H9 (cell line): ENCODE results near the gene NEK6. TPM values are rescaled to one million over a fixed set of nuclear protein-coding genes. Genes with fewer than 3 reads are reported as not detected.

Source experiments
- DNase-seq: peaks from one replicate; pipeline ENCODE4 v3.0.0-alpha.2; 2017
- H2AFZ ChIP-seq: one replicate; pipeline ENCODE4 v1.6.1; 2013; ENCODE audit warnings: mild to moderate bottlenecking, low read length, control low read depth, moderate library complexity
- H2AK5ac ChIP-seq: 2 replicates; pipeline ENCODE4 v1.6.1; 2013; ENCODE audit warnings: low read length, control low read depth, mixed read lengths; ENCODE audit not compliant: insufficient read length
- H2BK120ac ChIP-seq: one replicate; pipeline ENCODE4 v1.6.1; 2013; ENCODE audit warnings: low read depth, mild to moderate bottlenecking, low read length, control low read depth, inconsistent platforms; ENCODE audit not compliant: poor library complexity, severe bottlenecking
- H2BK12ac ChIP-seq: 2 replicates; pipeline ENCODE4 v1.6.1; 2013; ENCODE audit warnings: low read length, control low read depth, mixed read lengths, low read depth; ENCODE audit not compliant: insufficient read length
- H2BK15ac ChIP-seq: 2 replicates; pipeline ENCODE4 v1.6.1; 2013; ENCODE audit warnings: low read depth, low read length, control low read depth
- H2BK20ac ChIP-seq: one replicate; pipeline ENCODE4 v1.6.1; 2013; ENCODE audit warnings: low read depth, mild to moderate bottlenecking, low read length, control low read depth, inconsistent platforms; ENCODE audit not compliant: poor library complexity, severe bottlenecking
- H2BK5ac ChIP-seq: 2 replicates; pipeline ENCODE4 v1.6.1; 2013; ENCODE audit warnings: low read length, control low read depth, mixed read lengths; ENCODE audit not compliant: insufficient read length
- H3K14ac ChIP-seq: 2 replicates; pipeline ENCODE4 v1.6.1; 2013; ENCODE audit warnings: low read length, control low read depth; ENCODE audit not compliant: insufficient read depth
- H3K18ac ChIP-seq: 2 replicates; pipeline ENCODE4 v1.6.1; 2013; ENCODE audit warnings: low read depth, mild to moderate bottlenecking, mixed read lengths, low read length, control low read depth; ENCODE audit not compliant: insufficient read length
- H3K23ac ChIP-seq: 2 replicates; pipeline ENCODE4 v1.6.1; 2013; ENCODE audit warnings: low read length, control low read depth, mixed read lengths, low read depth; ENCODE audit not compliant: insufficient read length
- H3K23me2 ChIP-seq: 2 replicates; pipeline ENCODE4 v1.6.1; 2013; ENCODE audit warnings: low read depth, mild to moderate bottlenecking, mixed read lengths, low read length, control low read depth; ENCODE audit not compliant: insufficient read length, poor library complexity, severe bottlenecking
- H3K27ac ChIP-seq: 2 replicates; pipeline ENCODE4 v1.5.1; 2013; ENCODE audit warnings: low read length, control low read depth, mixed read lengths, low read depth; ENCODE audit not compliant: insufficient read length
- H3K27me3 ChIP-seq: 2 replicates; pipeline ENCODE4 v1.6.1; 2013; ENCODE audit warnings: low read length, control low read depth, inconsistent platforms; ENCODE audit not compliant: insufficient read depth
- H3K4ac ChIP-seq: 2 replicates; pipeline ENCODE4 v1.6.1; 2013; ENCODE audit warnings: low read depth, mild to moderate bottlenecking, control low read depth, inconsistent platforms, low read length, moderate library complexity
- H3K4me1 ChIP-seq: 2 replicates; pipeline ENCODE4 v1.6.1; 2013; ENCODE audit warnings: low read length, control low read depth, inconsistent platforms; ENCODE audit not compliant: insufficient read depth
- H3K4me2 ChIP-seq: 2 replicates; pipeline ENCODE4 v1.6.1; 2013; ENCODE audit warnings: low read length, control low read depth, mixed read lengths; ENCODE audit not compliant: insufficient read length, insufficient read depth
- H3K56ac ChIP-seq: 2 replicates; pipeline ENCODE4 v1.6.1; 2013; ENCODE audit warnings: low read depth, mild to moderate bottlenecking, mixed read lengths, low read length, control low read depth; ENCODE audit not compliant: insufficient read length
- H3K79me1 ChIP-seq: 2 replicates; pipeline ENCODE4 v1.6.1; 2013; ENCODE audit warnings: low read depth, mild to moderate bottlenecking, moderate library complexity, low read length, control low read depth, inconsistent platforms; ENCODE audit not compliant: insufficient read depth, poor library complexity, severe bottlenecking
- H3K79me2 ChIP-seq: 2 replicates; pipeline ENCODE4 v1.6.1; 2013; ENCODE audit warnings: low read length, control low read depth, inconsistent platforms; ENCODE audit not compliant: insufficient read depth
- H3K9ac ChIP-seq: 2 replicates; pipeline ENCODE4 v1.6.1; 2013; ENCODE audit warnings: low read length, control low read depth, mixed read lengths; ENCODE audit not compliant: insufficient read length; ENCODE audit errors: extremely low read depth
- H3K9me3 ChIP-seq: one replicate; pipeline ENCODE4 v1.6.1; 2013; ENCODE audit warnings: low read depth, low read length, inconsistent platforms; ENCODE audit not compliant: control insufficient read depth
- H3T11ph ChIP-seq: one replicate; pipeline ENCODE4 v1.6.1; 2013; ENCODE audit warnings: mild to moderate bottlenecking, low read length, control low read depth, inconsistent platforms
- H4K20me1 ChIP-seq: one replicate; pipeline ENCODE4 v1.6.1; 2013; ENCODE audit not compliant: control insufficient read depth, insufficient read length, insufficient read depth
- H4K5ac ChIP-seq: 2 replicates; pipeline ENCODE4 v1.6.1; 2013; ENCODE audit warnings: low read depth, mild to moderate bottlenecking, mixed read lengths, low read length, control low read depth; ENCODE audit not compliant: insufficient read length
- H4K8ac ChIP-seq: replicated peaks from 2 replicates; pipeline ENCODE4 v1.6.1; 2013; ENCODE audit warnings: low read length, control low read depth, mixed read lengths, low read depth; ENCODE audit not compliant: insufficient read length
- H4K91ac ChIP-seq: 2 replicates; pipeline ENCODE4 v1.6.1; 2013; ENCODE audit warnings: low read depth, mild to moderate bottlenecking, moderate library complexity, mixed read lengths, low read length, control low read depth; ENCODE audit not compliant: insufficient read length
- H3K27ac Mint-ChIP-seq, 3 experiments: 2 replicates in 2 of 3; 3 replicates in 1 of 3; pipeline ENCODE4 v1.8.0; 2020 to 2021; ENCODE audit warnings: mixed read lengths in 3 of 3, mild to moderate bottlenecking in 1 of 3, moderate library complexity in 1 of 3
- H3K27me3 Mint-ChIP-seq: 2 replicates; pipeline ENCODE4 v1.8.0; 2021; ENCODE audit warnings: low read depth, mild to moderate bottlenecking, moderate library complexity, mixed read lengths
- H3K36me3 Mint-ChIP-seq, 3 experiments: 2 replicates in 2 of 3; 3 replicates in 1 of 3; pipeline ENCODE4 v1.8.0; 2020 to 2021; ENCODE audit warnings: low read depth in 3 of 3, mixed read lengths in 3 of 3; ENCODE audit not compliant: insufficient read depth in 1 of 3
- H3K4me1 Mint-ChIP-seq, 2 experiments: 2 replicates each; pipeline ENCODE4 v1.8.0; 2020; ENCODE audit warnings: mixed read lengths in 2 of 2
- H3K4me3 Mint-ChIP-seq, 2 experiments: 2 replicates in 1 of 2; 3 replicates in 1 of 2; pipeline ENCODE4 v1.8.0; 2020 to 2021; ENCODE audit warnings: mild to moderate bottlenecking in 2 of 2, mixed read lengths in 2 of 2, moderate library complexity in 1 of 2
- H3K9me3 Mint-ChIP-seq, 2 experiments: 2 replicates in 1 of 2; 3 replicates in 1 of 2; pipeline ENCODE4 v1.8.0; 2020; ENCODE audit warnings: mild to moderate bottlenecking in 2 of 2, mixed read lengths in 2 of 2, moderate library complexity in 1 of 2
- WGBS: extraction: QIAGEN DNeasy Blood & Tissue Kit; methylation state at CpG from one replicate; pipeline ENCODE4 v1.1.7; 2013; ENCODE audit warnings: missing lambda C conversion rate, low lambda C conversion rate, mixed read lengths; ENCODE audit not compliant: insufficient read length; ENCODE audit errors: extremely low coverage; 5-methylcytosine and 5-hydroxymethylcytosine counted together
- total RNA-seq: library from RNA; stranded (reverse); gene quantifications from 2 replicates; pipeline ENCODE4 v1.2.1, GENCODE V29; 2021
- TF ChIP-seq, protein P1 (sequence below): fragments of 200-600 bp; sonication (generic); conservative IDR thresholded peaks from 3 replicates; pipeline ENCODE4 v1.8.0; 2021; ENCODE audit warnings: antibody characterized with exemption, mild to moderate bottlenecking

Gene NEK6
- total RNA-seq, 1 experiment from 2014 or later, result 14.3 TPM

- no peak overlapping the region for H3K27ac Mint-ChIP-seq
Observed at GRCh38 chr9:124281931-124282371, 24.2 kb downstream of the NEK6 start.

More at GRCh38 chr9:124281931-124282371, 24.2 kb downstream of the NEK6 start:
- Histone ChIP-seq H4K20me1 (no peaks in the 10 kb centered on the region), H3K4me1 (no peaks in the 10 kb centered on the region), H2BK12ac (no peak overlapping the region), H3T11ph (no peak overlapping the region), H3K56ac (no peak overlapping the region), H2BK120ac (no peak overlapping the region), H3K79me2 (no peaks in the 10 kb centered on the region; the same call in 1 of the 2 replicates), H4K8ac (no peak overlapping the region), H2AFZ (no peak overlapping the region), H3K27me3 (no peaks in the 10 kb centered on the region), H4K91ac (no peak overlapping the region), H3K14ac (no peak overlapping the region), H3K9me3 (no peaks in the 10 kb centered on the region), H3K18ac (no peak overlapping the region), H3K23me2 (peaks cover 2% of the 10 kb centered on the region), H3K4me2 (no peak overlapping the region), H3K9ac (no peak overlapping the region), H3K23ac (no peak overlapping the region), H3K79me1 (no peaks in the 10 kb centered on the region), H2AK5ac (no peak overlapping the region), H3K4ac (no peak overlapping the region), H2BK20ac (no peak overlapping the region), H3K27ac (no peak overlapping the region), H2BK5ac (no peak overlapping the region), H2BK15ac (no peak overlapping the region), H4K5ac (no peak overlapping the region)
- H3K4me1 Mint-ChIP-seq, result peaks cover 6 to 18% of the 10 kb centered on the region in 2 experiments; a peak in 3 of 4 replicates
- no CpG with 5 or more reads among the region's 15 CpGs for WGBS
- DNase-seq, result no peak
- no peak overlapping the region; a peak in 1 of 5 replicates for H3K4me3 Mint-ChIP-seq
- no peaks in the 10 kb centered on the region for H3K9me3 Mint-ChIP-seq
- TF ChIP-seq, protein P1, sequence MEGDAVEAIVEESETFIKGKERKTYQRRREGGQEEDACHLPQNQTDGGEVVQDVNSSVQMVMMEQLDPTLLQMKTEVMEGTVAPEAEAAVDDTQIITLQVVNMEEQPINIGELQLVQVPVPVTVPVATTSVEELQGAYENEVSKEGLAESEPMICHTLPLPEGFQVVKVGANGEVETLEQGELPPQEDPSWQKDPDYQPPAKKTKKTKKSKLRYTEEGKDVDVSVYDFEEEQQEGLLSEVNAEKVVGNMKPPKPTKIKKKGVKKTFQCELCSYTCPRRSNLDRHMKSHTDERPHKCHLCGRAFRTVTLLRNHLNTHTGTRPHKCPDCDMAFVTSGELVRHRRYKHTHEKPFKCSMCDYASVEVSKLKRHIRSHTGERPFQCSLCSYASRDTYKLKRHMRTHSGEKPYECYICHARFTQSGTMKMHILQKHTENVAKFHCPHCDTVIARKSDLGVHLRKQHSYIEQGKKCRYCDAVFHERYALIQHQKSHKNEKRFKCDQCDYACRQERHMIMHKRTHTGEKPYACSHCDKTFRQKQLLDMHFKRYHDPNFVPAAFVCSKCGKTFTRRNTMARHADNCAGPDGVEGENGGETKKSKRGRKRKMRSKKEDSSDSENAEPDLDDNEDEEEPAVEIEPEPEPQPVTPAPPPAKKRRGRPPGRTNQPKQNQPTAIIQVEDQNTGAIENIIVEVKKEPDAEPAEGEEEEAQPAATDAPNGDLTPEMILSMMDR, result no peak
- peaks cover 0 to 6% (median 0%) of the 10 kb centered on the region in 3 experiments; a peak in 2 of 7 replicates for H3K36me3 Mint-ChIP-seq
- no peaks in the 10 kb centered on the region for H3K27me3 Mint-ChIP-seq
